ENCODE data around the gene KRT5.
"Not testable (repeated sequence)": the region's sequence is repeated elsewhere in the genome, so short reads cannot be mapped to it uniquely, and the experiment has no call there.

KRT5 gene

DNA sequence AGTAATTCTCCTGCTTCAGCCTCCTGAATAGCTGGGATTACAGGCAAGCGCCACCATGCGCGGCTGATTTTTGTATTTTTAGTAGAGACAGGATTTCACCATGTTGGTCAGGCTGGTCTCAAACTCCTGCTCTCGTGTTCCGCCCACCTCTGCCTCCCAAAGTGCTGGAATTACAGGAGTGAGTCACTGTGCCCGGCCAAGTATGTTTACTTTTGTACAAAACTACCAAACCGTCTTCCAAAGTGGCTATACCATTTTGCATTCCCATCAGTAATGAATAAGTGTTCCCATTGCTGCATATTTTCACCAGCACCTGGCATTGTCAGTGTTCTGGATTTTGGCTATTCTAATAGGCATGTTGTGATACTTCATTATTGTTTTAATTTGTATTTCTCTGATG lies 18.7 kb downstream of the KRT5 start:
- Histone ChIP-seq H3K4me2 (ENCODE audit: low read depth, low read length, poor library complexity, severe bottlenecking) (no peak overlapping the region), H2AFZ (ENCODE audit: low read length) (no peak overlapping the region), H3K27me3 (ENCODE audit: insufficient read depth, low read length, poor library complexity, severe bottlenecking) (no peaks in the 10 kb centered on the region), H3K9me3 (ENCODE audit: insufficient read depth, low read depth, low read length) (0 out of 2 replicates have a peak, but pooled peaks cover 3% of the 10 kb centered on the region), H3F3A (ENCODE audit: low read depth) (no peaks in the 10 kb centered on the region), H3K4me1 (ENCODE audit: insufficient read depth, low read length, poor library complexity, severe bottlenecking) (no peaks in the 10 kb centered on the region), H3K9me2 (replicated peaks; ENCODE audit: low read depth, low read length) (no peaks in the 10 kb centered on the region), H4K20me1 (ENCODE audit: insufficient read depth, low read length, poor library complexity, severe bottlenecking) (no peaks in the 10 kb centered on the region), H3K9ac (ENCODE audit: low read depth, low read length, poor library complexity, severe bottlenecking) (no peak overlapping the region), H3K79me2 (ENCODE audit: insufficient read depth, low read length) (no peaks in the 10 kb centered on the region), H3K36me3 (ENCODE audit: insufficient read depth, low read length) (no peaks in the 10 kb centered on the region), H3K4me3 (ENCODE audit: low read length, poor library complexity, severe bottlenecking) (no peak overlapping the region)
- TF ChIP-seq EZH2phosphoT487 (IDR thresholded peaks at IDR 0.05; ENCODE audit: borderline replicate concordance) (no peak), CTCF (conservative IDR thresholded peaks at IDR 0.05; ENCODE audit: low read length) (no peak)

DNA sequence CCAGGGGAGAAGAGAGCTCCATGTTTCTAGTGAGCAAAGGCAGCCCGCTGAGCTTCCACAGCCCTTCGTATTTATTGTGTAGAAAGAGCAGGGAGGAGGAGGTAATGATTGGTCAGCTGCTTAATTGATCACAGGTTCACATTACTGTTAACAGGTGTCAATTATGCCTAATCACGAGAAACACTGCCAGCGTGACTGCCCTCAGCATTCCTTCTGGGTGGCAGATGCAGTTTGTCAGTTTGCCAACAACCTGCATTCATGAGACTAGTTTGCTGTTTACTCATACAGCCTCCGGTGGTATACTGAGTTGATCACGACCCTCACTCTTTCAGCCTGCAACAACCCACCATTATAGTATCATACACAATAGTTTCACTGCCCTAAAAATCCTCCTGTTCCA lies 19.6 kb downstream of the KRT5 start:
- not testable (repeated sequence) for H3K79me2 ChIP-seq (ENCODE audit: insufficient read depth, low read length); H3K9ac ChIP-seq (ENCODE audit: low read depth, low read length, poor library complexity, severe bottlenecking); H3K36me3 ChIP-seq (ENCODE audit: insufficient read depth, low read length); H3K4me2 ChIP-seq (ENCODE audit: low read depth, low read length, poor library complexity, severe bottlenecking); H4K20me1 ChIP-seq (ENCODE audit: insufficient read depth, low read length, poor library complexity, severe bottlenecking); H3K4me1 ChIP-seq (ENCODE audit: insufficient read depth, low read length, poor library complexity, severe bottlenecking); H3K4me3 ChIP-seq (ENCODE audit: low read length, poor library complexity, severe bottlenecking); H3K27me3 ChIP-seq (ENCODE audit: insufficient read depth, low read length, poor library complexity, severe bottlenecking); H2AFZ ChIP-seq (ENCODE audit: low read length); H3K9me3 ChIP-seq (ENCODE audit: insufficient read depth, low read depth, low read length); H3F3A ChIP-seq (ENCODE audit: low read depth); H3K9me2 ChIP-seq (replicated peaks; ENCODE audit: low read depth, low read length)

DNA sequence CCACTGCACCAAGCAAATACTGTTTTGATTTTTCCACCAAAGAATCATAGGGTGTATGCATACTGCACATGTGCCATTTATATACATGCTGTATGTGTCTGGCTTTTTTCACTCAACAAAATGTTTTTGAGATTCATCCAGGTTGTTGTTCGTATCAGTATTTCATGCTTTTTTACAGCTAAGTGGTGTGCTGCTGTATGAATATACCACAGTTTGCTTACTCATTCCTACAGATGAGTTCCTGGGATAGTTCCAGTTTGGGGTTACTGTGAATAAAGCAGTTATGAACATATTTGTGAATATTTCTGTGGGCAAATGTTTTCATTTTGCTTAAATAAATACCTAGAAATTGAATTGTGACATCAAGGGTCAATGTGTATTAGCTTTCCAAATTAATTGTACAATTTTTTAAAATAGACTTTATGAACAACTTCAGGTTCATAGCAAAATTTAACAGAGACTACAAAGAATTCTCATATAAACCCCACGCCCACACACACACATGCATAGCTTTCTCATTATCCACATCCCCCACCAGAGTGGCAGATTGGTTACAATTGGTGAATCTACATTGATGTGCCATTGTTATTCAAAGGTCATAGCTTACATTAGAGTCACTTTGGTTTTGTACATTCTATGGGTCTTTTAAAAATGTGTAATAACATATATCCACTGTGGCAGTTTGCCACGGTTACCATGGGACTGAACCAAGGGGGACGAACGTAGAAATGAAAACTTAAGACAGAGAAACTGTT lies 20.2 kb downstream of the KRT5 start:
- H3K9me3 ChIP-seq (ENCODE audit: insufficient read depth, low read depth, low read length): 0 out of 2 replicates have a peak, but pooled peaks cover 3% of the 10 kb centered on the region
- no peaks in the 10 kb centered on the region for H3K79me2 ChIP-seq (ENCODE audit: insufficient read depth, low read length)
- H4K20me1 ChIP-seq (ENCODE audit: insufficient read depth, low read length, poor library complexity, severe bottlenecking): no peaks in the 10 kb centered on the region
- no peaks in the 10 kb centered on the region for H3K9me2 ChIP-seq (replicated peaks; ENCODE audit: low read depth, low read length)
- H3F3A ChIP-seq (ENCODE audit: low read depth): no peaks in the 10 kb centered on the region
- no peak overlapping the region for H2AFZ ChIP-seq (ENCODE audit: low read length)
- H3K36me3 ChIP-seq (ENCODE audit: insufficient read depth, low read length): no peaks in the 10 kb centered on the region
- H3K4me1 ChIP-seq (ENCODE audit: insufficient read depth, low read length, poor library complexity, severe bottlenecking): no peaks in the 10 kb centered on the region
- no peak for TF ChIP-seq CTCF (conservative IDR thresholded peaks at IDR 0.05; ENCODE audit: low read length)
- no peak for TF ChIP-seq EZH2phosphoT487 (IDR thresholded peaks at IDR 0.05; ENCODE audit: borderline replicate concordance)
- H3K27me3 ChIP-seq (ENCODE audit: insufficient read depth, low read length, poor library complexity, severe bottlenecking): no peaks in the 10 kb centered on the region
- H3K4me2 ChIP-seq (ENCODE audit: low read depth, low read length, poor library complexity, severe bottlenecking): no peak overlapping the region
- no peak overlapping the region for H3K4me3 ChIP-seq (ENCODE audit: low read length, poor library complexity, severe bottlenecking)
- H3K9ac ChIP-seq (ENCODE audit: low read depth, low read length, poor library complexity, severe bottlenecking): no peak overlapping the region

GRCh38 chr12:52498946-52499345 lies 21.2 kb downstream of the KRT5 start:
- Histone ChIP-seq H3K4me3 (ENCODE audit: low read length, poor library complexity, severe bottlenecking) (no peak overlapping the region), H2AFZ (ENCODE audit: low read length) (no peak overlapping the region), H3K4me1 (ENCODE audit: insufficient read depth, low read length, poor library complexity, severe bottlenecking) (no peaks in the 10 kb centered on the region), H3K9ac (ENCODE audit: low read depth, low read length, poor library complexity, severe bottlenecking) (no peak overlapping the region), H3K27me3 (ENCODE audit: insufficient read depth, low read length, poor library complexity, severe bottlenecking) (no peaks in the 10 kb centered on the region), H3K79me2 (ENCODE audit: insufficient read depth, low read length) (no peaks in the 10 kb centered on the region), H3K4me2 (ENCODE audit: low read depth, low read length, poor library complexity, severe bottlenecking) (no peak overlapping the region), H4K20me1 (ENCODE audit: insufficient read depth, low read length, poor library complexity, severe bottlenecking) (no peaks in the 10 kb centered on the region), H3K9me2 (replicated peaks; ENCODE audit: low read depth, low read length) (no peaks in the 10 kb centered on the region), H3K36me3 (ENCODE audit: insufficient read depth, low read length) (no peaks in the 10 kb centered on the region), H3F3A (ENCODE audit: low read depth) (no peaks in the 10 kb centered on the region), H3K9me3 (ENCODE audit: insufficient read depth, low read depth, low read length) (0 out of 2 replicates have a peak, but pooled peaks cover 3% of the 10 kb centered on the region)
- TF ChIP-seq EZH2phosphoT487 (IDR thresholded peaks at IDR 0.05; ENCODE audit: borderline replicate concordance) (no peak), CTCF (conservative IDR thresholded peaks at IDR 0.05; ENCODE audit: low read length) (no peak)

Data from Loucy (cell line).